H1 (cell line): ENCODE results near the gene ARID1B. TPM values are rescaled to one million over a fixed set of nuclear protein-coding genes. Genes with fewer than 3 reads are reported as not detected.

ENCODE experiments used
- CTCF ChIA-PET: fragments of 300-600 bp; sonication (Branson Sonifier 250); formaldehyde crosslinking; loops from one replicate; lab custom pipeline; 2021; ENCODE audit not compliant: partially characterized antibody; lab: Charles Lee
- POLR2A ChIA-PET: fragments of 300-600 bp; sonication (Branson Sonifier 250); formaldehyde crosslinking; loops from one replicate; lab custom pipeline; 2021; ENCODE audit warnings: inconsistent platforms; ENCODE audit not compliant: partially characterized antibody; lab: Charles Lee
- DNase-seq, 2 experiments: peaks; one replicate each; pipeline versions ENCODE4 v3.0.0 to v3.0.0-alpha.2; 2010 to 2022; ENCODE audit warnings: low spot score in 2 of 2, low read depth in 1 of 2, mixed read lengths in 1 of 2
- FAIRE-seq: peaks from 2 replicates; lab custom pipeline; 2011; peaks lifted over from hg19 to GRCh38; lab: Jason Lieb, UNC
- H2AFZ ChIP-seq: 2 replicates; pipeline ENCODE4 v1.8.1; 2012; ENCODE audit warnings: low read length, inconsistent platforms
- H2AK5ac ChIP-seq: 2 replicates; pipeline ENCODE4 v1.6.1; 2013; ENCODE audit warnings: low read depth, low read length
- H2BK120ac ChIP-seq: replicated peaks from 2 replicates; pipeline ENCODE3; 2013; ENCODE audit warnings: low read depth, low read length, inconsistent platforms
- H2BK12ac ChIP-seq: 2 replicates; pipeline ENCODE4 v1.6.1; 2013; ENCODE audit warnings: low read depth, low read length
- H2BK15ac ChIP-seq: 2 replicates; pipeline ENCODE4 v1.6.1; 2013; ENCODE audit warnings: low read length
- H2BK20ac ChIP-seq: 2 replicates; pipeline ENCODE4 v1.6.1; 2013; ENCODE audit warnings: low read length
- H2BK5ac ChIP-seq: 2 replicates; pipeline ENCODE4 v1.6.1; 2013; ENCODE audit warnings: low read depth, low read length
- H3K14ac ChIP-seq: 2 replicates; pipeline ENCODE4 v1.6.1; 2013; ENCODE audit warnings: inconsistent platforms; ENCODE audit not compliant: insufficient read length
- H3K18ac ChIP-seq: 2 replicates; pipeline ENCODE4 v1.6.1; 2013; ENCODE audit warnings: low read length; ENCODE audit errors: extremely low read depth
- H3K23ac ChIP-seq: 2 replicates; pipeline ENCODE4 v1.6.1; 2013; ENCODE audit warnings: inconsistent platforms; ENCODE audit not compliant: insufficient read length
- H3K23me2 ChIP-seq: 2 replicates; pipeline ENCODE4 v1.6.1; 2013; ENCODE audit warnings: low read depth, low read length
- H3K27ac ChIP-seq: 2 replicates; pipeline ENCODE4 v1.6.1; 2011; ENCODE audit warnings: low read depth, low read length, inconsistent platforms
- H3K27me3 ChIP-seq, 4 experiments: replicated peaks in 1 of 4; 1 replicate in 1 of 4; 2 replicates in 3 of 4; pipeline versions ENCODE4 v1.6.1 to v1.8.1; 2011 to 2013; ENCODE audit warnings: low read length in 3 of 4, mild to moderate bottlenecking in 3 of 4, inconsistent platforms in 2 of 4, mixed read lengths in 2 of 4, moderate library complexity in 1 of 4; ENCODE audit not compliant: control insufficient read depth in 3 of 4, insufficient read depth in 3 of 4; ENCODE audit errors: extremely low read depth in 1 of 4
- H3K36me3 ChIP-seq, 4 experiments: 2 replicates each; pipeline versions ENCODE4 v1.6.1 to v1.8.1; 2011 to 2013; ENCODE audit warnings: mild to moderate bottlenecking in 4 of 4, low read length in 3 of 4, moderate library complexity in 2 of 4, control low read depth in 1 of 4, inconsistent platforms in 1 of 4; ENCODE audit not compliant: insufficient read depth in 4 of 4, control insufficient read depth in 2 of 4
- H3K4ac ChIP-seq: replicated peaks from 2 replicates; pipeline ENCODE3; 2013; ENCODE audit warnings: low read length, low read depth, mixed read lengths, inconsistent platforms; ENCODE audit not compliant: insufficient read length
- H3K4me1 ChIP-seq, 4 experiments: replicated peaks in 1 of 4; 1 replicate in 1 of 4; 2 replicates in 3 of 4; pipeline versions ENCODE4 v1.6.1 to v1.8.1; 2011 to 2013; ENCODE audit warnings: low read length in 3 of 4, inconsistent platforms in 2 of 4, mixed read lengths in 1 of 4; ENCODE audit not compliant: insufficient read depth in 4 of 4, control insufficient read depth in 3 of 4
- H3K4me2 ChIP-seq, 2 experiments: 2 replicates each; pipeline versions ENCODE4 v1.6.1 to v1.8.1; 2011 to 2013; ENCODE audit warnings: low read depth in 2 of 2, low read length in 2 of 2, control low read depth in 1 of 2, inconsistent platforms in 1 of 2, mild to moderate bottlenecking in 1 of 2; ENCODE audit not compliant: insufficient read depth in 1 of 2
- H3K4me3 ChIP-seq, 4 experiments: fragments of 200-600, 300-600 bp in 1 of 4; sonication (generic), shearing (Covaris generic), sonication (Bioruptor Twin) in 1 of 4; 2 replicates each; pipeline versions ENCODE4 v1.5.1 to v1.8.1; 2011 to 2016; ENCODE audit warnings: low read length in 4 of 4, low read depth in 3 of 4, control low read depth in 2 of 4, inconsistent platforms in 2 of 4, mild to moderate bottlenecking in 2 of 4, mixed read lengths in 1 of 4, moderate library complexity in 1 of 4; ENCODE audit not compliant: insufficient read depth in 2 of 4; ENCODE audit errors: extremely low read depth in 1 of 4
- H3K56ac ChIP-seq: replicated peaks from 2 replicates; pipeline ENCODE3; 2013; ENCODE audit warnings: low read depth, mild to moderate bottlenecking, mixed read lengths, low read length, inconsistent platforms; ENCODE audit not compliant: insufficient read length
- H3K79me1 ChIP-seq: 2 replicates; pipeline ENCODE4 v1.6.1; 2013; ENCODE audit warnings: low read depth, low read length, control low read depth
- H3K79me2 ChIP-seq, 2 experiments: 2 replicates each; pipeline versions ENCODE4 v1.6.1 to v1.8.1; 2012 to 2013; ENCODE audit warnings: low read length in 2 of 2, mild to moderate bottlenecking in 2 of 2, inconsistent platforms in 1 of 2; ENCODE audit not compliant: insufficient read depth in 2 of 2, control insufficient read depth in 1 of 2
- H3K9ac ChIP-seq, 4 experiments: replicated peaks in 1 of 4; 1 replicate in 1 of 4; 2 replicates in 3 of 4; pipeline versions ENCODE4 v1.6.1 to v1.8.1; 2011 to 2013; ENCODE audit warnings: low read depth in 3 of 4, low read length in 3 of 4, control low read depth in 2 of 4, mild to moderate bottlenecking in 2 of 4, moderate library complexity in 2 of 4, inconsistent platforms in 1 of 4; ENCODE audit errors: extremely low read depth in 1 of 4
- H3K9me3 ChIP-seq, 2 experiments: 2 replicates each; pipeline versions ENCODE4 v1.6.1 to v1.8.1; 2012 to 2013; ENCODE audit warnings: mild to moderate bottlenecking in 2 of 2, moderate library complexity in 2 of 2, control low read depth in 1 of 2, inconsistent platforms in 1 of 2, low read depth in 1 of 2, low read length in 1 of 2, mixed read lengths in 1 of 2; ENCODE audit not compliant: insufficient read depth in 2 of 2
- H4K20me1 ChIP-seq, 2 experiments: replicated peaks in 1 of 2; 2 replicates each; pipeline versions ENCODE3 to v1.8.1; 2011 to 2013; ENCODE audit warnings: inconsistent platforms in 2 of 2, low read length in 2 of 2, mild to moderate bottlenecking in 1 of 2; ENCODE audit not compliant: insufficient read depth in 2 of 2, control insufficient read depth in 1 of 2
- H4K5ac ChIP-seq: 2 replicates; pipeline ENCODE4 v1.6.1; 2013; ENCODE audit warnings: low read length, low read depth, mixed read lengths, inconsistent platforms; ENCODE audit not compliant: insufficient read length
- H4K8ac ChIP-seq: 2 replicates; pipeline ENCODE4 v1.8.0; 2013; ENCODE audit warnings: mild to moderate bottlenecking, moderate library complexity, low read length, inconsistent platforms; ENCODE audit not compliant: insufficient read depth; ENCODE audit errors: extremely low read depth
- H4K91ac ChIP-seq: replicated peaks from 2 replicates; pipeline ENCODE3; 2013; ENCODE audit warnings: low read length, mixed read lengths, inconsistent platforms; ENCODE audit not compliant: insufficient read length
- CBX8 ChIP-seq: fragments of 300-800, 300-1000 bp; sonication (generic); IDR thresholded peaks from 2 replicates; pipeline ENCODE4 v1.7.1; 2016; ENCODE audit warnings: low read depth, low read length, borderline replicate concordance
- CHD2 ChIP-seq: IDR thresholded peaks from 2 replicates; pipeline ENCODE4 v1.6.1; 2012; ENCODE audit warnings: low read length, improper control_type of control experiment
- EGR1 ChIP-seq: IDR thresholded peaks from 2 replicates; pipeline ENCODE4 v1.6.1; 2011; ENCODE audit warnings: low read depth, low read length, borderline replicate concordance
- HDAC6 ChIP-seq: IDR thresholded peaks from one replicate; pipeline ENCODE4 v1.7.1; 2012; ENCODE audit warnings: low read depth, mild to moderate bottlenecking, inconsistent platforms, low read length, moderate library complexity
- KDM5A ChIP-seq: fragments of 200-600 bp; IDR thresholded peaks from 2 replicates; pipeline ENCODE4 v1.7.1; 2012; ENCODE audit warnings: mild to moderate bottlenecking, low read length, inconsistent platforms, mixed read lengths
- RBBP5 ChIP-seq: IDR thresholded peaks from 2 replicates; pipeline ENCODE4 v1.7.1; 2012; ENCODE audit warnings: low read depth, mild to moderate bottlenecking, inconsistent platforms, low read length, moderate library complexity, borderline replicate concordance
- RNF2 ChIP-seq: fragments of 200-900, 300-1000 bp; sonication (generic); IDR thresholded peaks from 2 replicates; pipeline ENCODE4 v1.7.1; 2016; ENCODE audit warnings: borderline replicate concordance, low read depth, mild to moderate bottlenecking, antibody characterized with exemption, low read length; ENCODE audit not compliant: poor library complexity, severe bottlenecking; ENCODE audit errors: missing control alignments
- SAP30 ChIP-seq: fragments of 300-600 bp; sonication (generic); IDR thresholded peaks from 2 replicates; pipeline ENCODE4 v1.7.1; 2012; ENCODE audit warnings: low read length, moderate library complexity, mild to moderate bottlenecking, inconsistent platforms; ENCODE audit not compliant: insufficient read depth, insufficient replicate concordance
- SIRT6 ChIP-seq: IDR thresholded peaks from one replicate; pipeline ENCODE4 v1.7.1; 2012; ENCODE audit warnings: low read length, inconsistent platforms
- SRF ChIP-seq: IDR thresholded peaks from 2 replicates; pipeline ENCODE4 v1.6.1; 2011; ENCODE audit warnings: mild to moderate bottlenecking, low read depth, low read length, moderate library complexity
- WGBS, 2 experiments: shearing (Covaris generic) in 1 of 2; methylation state at CpG; one replicate each; pipeline versions ENCODE4 v1.1.6 to v1.1.7; 2013 to 2015; ENCODE audit warnings: low lambda C conversion rate in 2 of 2, mixed read lengths in 2 of 2, inconsistent platforms in 1 of 2, low coverage in 1 of 2, missing lambda C conversion rate in 1 of 2; ENCODE audit not compliant: insufficient replicate concordance in 2 of 2, insufficient coverage in 1 of 2, insufficient read length in 1 of 2; ENCODE audit errors: extremely low coverage in 1 of 2, missing lambda C conversion rate in 1 of 2; 5-methylcytosine and 5-hydroxymethylcytosine counted together
- polyA plus RNA-seq, 7 experiments: library from polyadenylated mRNA; depleted of rRNA in 3 of 7; stranded (reverse) in 5 of 7; unstranded in 2 of 7; fragments of >200 nt in 5 of 7; fragments of 200-250 nt in 2 of 7; gene quantifications; 1 replicate in 5 of 7; 2 replicates in 1 of 7; 4 replicates in 1 of 7; pipeline versions ENCODE4 v1.2.1 to v1.2.3, GENCODE V29; 2011 to 2013; ENCODE audit warnings: missing spikeins in 2 of 7, mixed read lengths in 2 of 7
- total RNA-seq: library from RNA; stranded (reverse); fragmentation: NEBNext Ultra II Directional; extraction: Animal tissue kit (Norgen Biotek cat#: 25700); gene quantifications from 2 replicates; pipeline ENCODE4 v1.2.1, GENCODE V29; 2021
- TF ChIP-seq, protein P1 (sequence below): IDR thresholded peaks from 2 replicates; pipeline ENCODE4 v1.6.1; 2012; ENCODE audit warnings: low read length, inconsistent platforms

Gene ARID1B
- total and polyA plus RNA-seq, 2 of the 8 experiments (the other 6 are each of a cell fraction or from before 2014, with no cell fraction given) = 24.3 to 70.3 TPM

DNA sequence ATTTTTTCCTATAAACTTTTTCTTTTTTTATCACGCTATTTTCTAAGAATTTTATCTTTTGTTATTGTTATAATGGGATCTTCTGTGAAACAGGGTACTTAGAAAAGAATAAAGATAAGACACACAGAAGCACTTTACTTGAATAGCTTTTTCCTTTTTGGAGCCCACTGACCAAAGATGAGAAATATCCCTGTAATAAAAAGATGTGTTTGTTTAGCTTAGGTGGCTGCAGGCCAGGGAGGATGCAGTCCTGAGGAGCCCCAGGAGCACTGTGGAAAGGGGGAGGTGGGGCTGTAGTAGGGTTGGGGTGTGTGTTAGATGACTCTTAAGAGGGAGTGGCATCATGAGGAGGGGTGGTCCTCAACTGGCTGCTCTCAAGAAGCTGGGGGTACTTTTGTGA is 128.6 kb downstream of the ARID1B start:
- ChIA-PET CTCF (interaction anchor here (0.8 to 1.4 kb wide), 2 partner anchors 8 kb away, joined by 3 read pairs; no protein-coding TSS in a partner anchor), POLR2A (interaction anchor here (1.2 kb wide), 2 partner anchors 13 to 17 kb away, joined by 3 read pairs; no protein-coding TSS in a partner anchor)
- no peak overlapping the region for H3K23ac ChIP-seq
- no peak overlapping the region for H4K5ac ChIP-seq
- H3K4me1 ChIP-seq = no peaks in the 10 kb centered on the region; a peak in 1 of 7 replicates
- H2BK5ac ChIP-seq = no peak overlapping the region
- no peak overlapping the region for H2AK5ac ChIP-seq
- FAIRE-seq = no peak
- peaks cover 5% of the 10 kb centered on the region; the same call in 1 of the 2 replicates for H3K79me1 ChIP-seq
- no peaks in the 10 kb centered on the region for H3K9me3 ChIP-seq
- H3K56ac ChIP-seq = no peak overlapping the region
- no peak overlapping the region for H2BK15ac ChIP-seq
- no peak overlapping the region for H3K4ac ChIP-seq
- no peak overlapping the region for H4K8ac ChIP-seq
- WGBS, 2 experiments = 83% methylated on average over 1 of the region's 1 CpG; no CpG with 5 or more reads in 1 of the 2 experiments
- H4K91ac ChIP-seq = no peak overlapping the region
- peaks cover 4 to 68% of the 10 kb centered on the region in 2 experiments for H3K79me2 ChIP-seq
- H3K4me3 ChIP-seq = no peak overlapping the region
- no peak overlapping the region for H2AFZ ChIP-seq
- peaks cover 0 to 2% (median 1%) of the 10 kb centered on the region in 4 experiments; a peak in 3 of 8 replicates for H3K36me3 ChIP-seq
- no peak overlapping the region for H3K14ac ChIP-seq
- no peaks in the 10 kb centered on the region for H3K27me3 ChIP-seq
- no peak overlapping the region for H3K4me2 ChIP-seq
- no peak overlapping the region for H3K9ac ChIP-seq
- H4K20me1 ChIP-seq = peaks cover 6 to 9% of the 10 kb centered on the region in 2 experiments
- H3K27ac ChIP-seq = no peak overlapping the region
- H2BK12ac ChIP-seq = no peak overlapping the region
- H2BK120ac ChIP-seq = no peak overlapping the region
- H2BK20ac ChIP-seq = no peak overlapping the region
- no peak for DNase-seq
- H3K18ac ChIP-seq = no peak overlapping the region
- no peaks in the 10 kb centered on the region for H3K23me2 ChIP-seq
- TF ChIP-seq SRF (no peak), SAP30 (no peak), CHD2 (no peak), CBX8 (no peak), RBBP5 (no peak), KDM5A (no peak), EGR1 (no peak), SIRT6 (no peak), HDAC6 (no peak), RNF2 (no peak)
- TF ChIP-seq, protein P1, sequence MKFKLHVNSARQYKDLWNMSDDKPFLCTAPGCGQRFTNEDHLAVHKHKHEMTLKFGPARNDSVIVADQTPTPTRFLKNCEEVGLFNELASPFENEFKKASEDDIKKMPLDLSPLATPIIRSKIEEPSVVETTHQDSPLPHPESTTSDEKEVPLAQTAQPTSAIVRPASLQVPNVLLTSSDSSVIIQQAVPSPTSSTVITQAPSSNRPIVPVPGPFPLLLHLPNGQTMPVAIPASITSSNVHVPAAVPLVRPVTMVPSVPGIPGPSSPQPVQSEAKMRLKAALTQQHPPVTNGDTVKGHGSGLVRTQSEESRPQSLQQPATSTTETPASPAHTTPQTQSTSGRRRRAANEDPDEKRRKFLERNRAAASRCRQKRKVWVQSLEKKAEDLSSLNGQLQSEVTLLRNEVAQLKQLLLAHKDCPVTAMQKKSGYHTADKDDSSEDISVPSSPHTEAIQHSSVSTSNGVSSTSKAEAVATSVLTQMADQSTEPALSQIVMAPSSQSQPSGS = no peak
